HepG2 (cell line): ENCODE results near the gene CLEC16A. TPM values are rescaled to one million over a fixed set of nuclear protein-coding genes. Genes with fewer than 3 reads are reported as not detected.

Experiments
- HMGXB3 ChIP-seq: sonication (generic); formaldehyde crosslinking; IDR thresholded peaks from 2 replicates; pipeline ENCODE4 v1.4.0; 2020; ENCODE audit warnings: missing genetic modification reagents, borderline replicate concordance
- PAXIP1 ChIP-seq: sonication (generic); formaldehyde crosslinking; conservative IDR thresholded peaks from 2 replicates; pipeline ENCODE4 v1.4.0; 2020; ENCODE audit warnings: mild to moderate bottlenecking, missing genetic modification reagents, moderate library complexity
- RCOR2 ChIP-seq: IDR thresholded peaks from 2 replicates; pipeline ENCODE4 v1.6.1; 2016; ENCODE audit warnings: missing biosample characterization, missing genetic modification reagents
- TCF7 ChIP-seq: sonication (generic); IDR thresholded peaks from 2 replicates; pipeline ENCODE4 v1.6.1; 2016; ENCODE audit warnings: antibody characterized with exemption, low read depth
- TIGD3 ChIP-seq: sonication (generic); formaldehyde crosslinking; IDR thresholded peaks from 2 replicates; pipeline ENCODE4 v1.5.1; 2020; ENCODE audit warnings: mild to moderate bottlenecking, missing genetic modification reagents, borderline replicate concordance
- ZNF558 ChIP-seq: sonication (generic); formaldehyde crosslinking; IDR thresholded peaks from 2 replicates; pipeline ENCODE4 v1.9.0; 2022; ENCODE audit warnings: mild to moderate bottlenecking, missing genetic modification reagents, borderline replicate concordance
- ZNF703 ChIP-seq: sonication (generic); formaldehyde crosslinking; IDR thresholded peaks from 2 replicates; pipeline ENCODE4 v1.5.1; 2020; ENCODE audit warnings: missing genetic modification reagents, mild to moderate bottlenecking, moderate library complexity, borderline replicate concordance
- polyA plus RNA-seq, 8 experiments: library from polyadenylated mRNA; depleted of rRNA in 3 of 8; stranded (reverse) in 7 of 8; unstranded in 1 of 8; fragments of >200 nt; fragmentation: Illumina TruSeq in 4 of 8; extraction: Trizol in 4 of 8; gene quantifications; 2 replicates each; pipeline versions ENCODE4 v1.2.1 to v1.2.3, GENCODE V29; 2011 to 2016; ENCODE audit warnings: low read depth in 4 of 8, missing spikeins in 1 of 8, mixed read lengths in 1 of 8; ENCODE audit not compliant: insufficient read depth in 1 of 8
- total RNA-seq, 5 experiments: library from RNA; depleted of rRNA; stranded (reverse); fragments of >200 nt; fragmentation: Illumina TruSeq; extraction: Trizol; gene quantifications; 2 replicates each; pipeline ENCODE4 v1.2.3, GENCODE V29; 2016; ENCODE audit warnings: low read depth in 1 of 5
- TF ChIP-seq, protein P1 (sequence below): IDR thresholded peaks from 2 replicates; pipeline ENCODE4 v1.6.1; 2012; ENCODE audit warnings: low read depth, low read length, improper control_type of control experiment
- TF ChIP-seq, protein P2 (sequence below): sonication (generic); formaldehyde crosslinking; IDR thresholded peaks from 2 replicates; pipeline ENCODE4 v1.4.0; 2020; ENCODE audit warnings: missing genetic modification reagents

The CLEC16A gene
- total and polyA plus RNA-seq, 2 of the 13 experiments (the other 11 are each of a cell fraction or from before 2014, with no cell fraction given), result 8.5 to 10.3 TPM

GRCh38 chr16:10895053-10895946 is 49.1 kb upstream of the CLEC16A start (continued):
- TF ChIP-seq PAXIP1 (CRISPR knock-in tag), result no peak
- TF ChIP-seq ZNF558 (CRISPR knock-in tag), result peak; percentile 77; the same call in 1 of the 2 replicates
- TF ChIP-seq, protein P1, sequence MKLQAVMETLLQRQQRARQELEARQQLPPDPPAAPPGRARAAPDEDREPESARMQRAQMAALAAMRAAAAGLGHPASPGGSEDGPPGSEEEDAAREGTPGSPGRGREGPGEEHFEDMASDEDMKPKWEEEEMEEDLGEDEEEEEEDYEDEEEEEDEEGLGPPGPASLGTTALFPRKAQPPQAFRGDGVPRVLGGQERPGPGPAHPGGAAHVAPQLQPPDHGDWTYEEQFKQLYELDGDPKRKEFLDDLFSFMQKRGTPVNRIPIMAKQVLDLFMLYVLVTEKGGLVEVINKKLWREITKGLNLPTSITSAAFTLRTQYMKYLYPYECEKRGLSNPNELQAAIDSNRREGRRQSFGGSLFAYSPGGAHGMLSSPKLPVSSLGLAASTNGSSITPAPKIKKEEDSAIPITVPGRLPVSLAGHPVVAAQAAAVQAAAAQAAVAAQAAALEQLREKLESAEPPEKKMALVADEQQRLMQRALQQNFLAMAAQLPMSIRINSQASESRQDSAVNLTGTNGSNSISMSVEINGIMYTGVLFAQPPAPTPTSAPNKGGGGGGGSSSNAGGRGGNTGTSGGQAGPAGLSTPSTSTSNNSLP, result no peak
- TF ChIP-seq ZNF703 (CRISPR knock-in tag), result no peak
- TF ChIP-seq HMGXB3, result peak; percentile 95
- no peak for TF ChIP-seq RCOR2 (CRISPR knock-in tag)
- TF ChIP-seq TIGD3 (CRISPR knock-in tag), result no peak
- TF ChIP-seq, protein P2, sequence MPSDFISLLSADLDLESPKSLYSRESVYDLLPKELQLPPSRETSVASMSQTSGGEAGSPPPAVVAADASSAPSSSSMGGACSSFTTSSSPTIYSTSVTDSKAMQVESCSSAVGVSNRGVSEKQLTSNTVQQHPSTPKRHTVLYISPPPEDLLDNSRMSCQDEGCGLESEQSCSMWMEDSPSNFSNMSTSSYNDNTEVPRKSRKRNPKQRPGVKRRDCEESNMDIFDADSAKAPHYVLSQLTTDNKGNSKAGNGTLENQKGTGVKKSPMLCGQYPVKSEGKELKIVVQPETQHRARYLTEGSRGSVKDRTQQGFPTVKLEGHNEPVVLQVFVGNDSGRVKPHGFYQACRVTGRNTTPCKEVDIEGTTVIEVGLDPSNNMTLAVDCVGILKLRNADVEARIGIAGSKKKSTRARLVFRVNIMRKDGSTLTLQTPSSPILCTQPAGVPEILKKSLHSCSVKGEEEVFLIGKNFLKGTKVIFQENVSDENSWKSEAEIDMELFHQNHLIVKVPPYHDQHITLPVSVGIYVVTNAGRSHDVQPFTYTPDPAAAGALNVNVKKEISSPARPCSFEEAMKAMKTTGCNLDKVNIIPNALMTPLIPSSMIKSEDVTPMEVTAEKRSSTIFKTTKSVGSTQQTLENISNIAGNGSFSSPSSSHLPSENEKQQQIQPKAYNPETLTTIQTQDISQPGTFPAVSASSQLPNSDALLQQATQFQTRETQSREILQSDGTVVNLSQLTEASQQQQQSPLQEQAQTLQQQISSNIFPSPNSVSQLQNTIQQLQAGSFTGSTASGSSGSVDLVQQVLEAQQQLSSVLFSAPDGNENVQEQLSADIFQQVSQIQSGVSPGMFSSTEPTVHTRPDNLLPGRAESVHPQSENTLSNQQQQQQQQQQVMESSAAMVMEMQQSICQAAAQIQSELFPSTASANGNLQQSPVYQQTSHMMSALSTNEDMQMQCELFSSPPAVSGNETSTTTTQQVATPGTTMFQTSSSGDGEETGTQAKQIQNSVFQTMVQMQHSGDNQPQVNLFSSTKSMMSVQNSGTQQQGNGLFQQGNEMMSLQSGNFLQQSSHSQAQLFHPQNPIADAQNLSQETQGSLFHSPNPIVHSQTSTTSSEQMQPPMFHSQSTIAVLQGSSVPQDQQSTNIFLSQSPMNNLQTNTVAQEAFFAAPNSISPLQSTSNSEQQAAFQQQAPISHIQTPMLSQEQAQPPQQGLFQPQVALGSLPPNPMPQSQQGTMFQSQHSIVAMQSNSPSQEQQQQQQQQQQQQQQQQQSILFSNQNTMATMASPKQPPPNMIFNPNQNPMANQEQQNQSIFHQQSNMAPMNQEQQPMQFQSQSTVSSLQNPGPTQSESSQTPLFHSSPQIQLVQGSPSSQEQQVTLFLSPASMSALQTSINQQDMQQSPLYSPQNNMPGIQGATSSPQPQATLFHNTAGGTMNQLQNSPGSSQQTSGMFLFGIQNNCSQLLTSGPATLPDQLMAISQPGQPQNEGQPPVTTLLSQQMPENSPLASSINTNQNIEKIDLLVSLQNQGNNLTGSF (CRISPR knock-in tag), result peak; percentile 93; the same call in 1 of the 2 replicates
- TF ChIP-seq TCF7, result no peak
